K562 (cell line): ENCODE measurements around the gene AFG1L. TPM values are rescaled to one million over a fixed set of nuclear protein-coding genes. Genes with fewer than 3 reads are reported as not detected.

Source experiments
- CCNT2 ChIP-seq: IDR thresholded peaks from 2 replicates; pipeline ENCODE4 v1.6.1; 2011; ENCODE audit warnings: borderline replicate concordance, low read depth, mild to moderate bottlenecking, moderate library complexity, mixed read lengths, low read length; ENCODE audit not compliant: insufficient read length; ENCODE audit errors: extremely low read depth
- DEAF1 ChIP-seq: fragments of 450-650 bp; formaldehyde crosslinking; IDR thresholded peaks from 2 replicates; pipeline ENCODE4 v1.4.0; 2020; ENCODE audit warnings: mild to moderate bottlenecking, moderate library complexity
- E2F1 ChIP-seq: sonication (generic); formaldehyde crosslinking; IDR thresholded peaks from 2 replicates; pipeline ENCODE4 v1.8.1; 2023; ENCODE audit warnings: mild to moderate bottlenecking, missing genetic modification reagents, moderate library complexity
- FOXO4 ChIP-seq: fragments of 450-650 bp; formaldehyde crosslinking; IDR thresholded peaks from 2 replicates; pipeline ENCODE4 v1.4.0; 2020; ENCODE audit warnings: mild to moderate bottlenecking, moderate library complexity
- SMARCB1 ChIP-seq: IDR thresholded peaks from 2 replicates; pipeline ENCODE4 v1.6.1; 2011; ENCODE audit warnings: improper control_type of control experiment, low read depth; ENCODE audit not compliant: insufficient read length
- SP1 ChIP-seq: sonication (generic); formaldehyde crosslinking; IDR thresholded peaks from 2 replicates; pipeline ENCODE4 v1.8.1; 2022; ENCODE audit warnings: mild to moderate bottlenecking, missing genetic modification reagents
- STAT5B ChIP-seq: fragments of 250-450 bp; sonication (Bioruptor Pico); IDR thresholded peaks from 2 replicates; pipeline ENCODE4 v1.8.0; 2021; ENCODE audit warnings: mild to moderate bottlenecking, inconsistent platforms
- YY1 ChIP-seq, 3 experiments: IDR thresholded peaks; 2 replicates each; pipeline ENCODE4 v1.6.1; 2011; ENCODE audit warnings: low read length in 2 of 3, mild to moderate bottlenecking in 2 of 3, moderate library complexity in 2 of 3, borderline replicate concordance in 1 of 3, control low read depth in 1 of 3, low read depth in 1 of 3; ENCODE audit not compliant: insufficient read depth in 3 of 3, insufficient replicate concordance in 2 of 3, control insufficient read depth in 1 of 3, insufficient read length in 1 of 3; ENCODE audit errors: extremely low read depth in 1 of 3
- ZNF274 ChIP-seq: IDR thresholded peaks from 2 replicates; pipeline ENCODE4 v1.6.1; 2011; ENCODE audit warnings: low read depth, mild to moderate bottlenecking, low read length, moderate library complexity, borderline replicate concordance
- ZNF407 ChIP-seq: fragments of 450-650 bp; IDR thresholded peaks from 2 replicates; pipeline ENCODE4 v1.6.1; 2016; ENCODE audit warnings: low read depth
- ZNF79 ChIP-seq: fragments of 250-450 bp; sonication (Bioruptor Pico); IDR thresholded peaks from 2 replicates; pipeline ENCODE4 v1.4.0; 2020; ENCODE audit warnings: low read depth, mild to moderate bottlenecking, moderate library complexity
- polyA plus RNA-seq, 8 experiments: library from polyadenylated mRNA; depleted of rRNA in 4 of 8; stranded (reverse) in 5 of 8; unstranded in 3 of 8; fragments of >200 nt; fragmentation: Nextera tagmentation in 2 of 8; fragmentation: Illumina TruSeq in 1 of 8; extraction: Ambion mirVana in 2 of 8; extraction: Trizol in 1 of 8; gene quantifications; 2 replicates each; pipeline versions ENCODE4 v1.2.1 to v1.2.3, GENCODE V29; 2011 to 2014; ENCODE audit warnings: inconsistent platforms in 1 of 8, missing spikeins in 1 of 8
- total RNA-seq, 7 experiments: library from RNA; depleted of rRNA in 6 of 7; stranded (reverse); fragments of >200 nt in 6 of 7; fragmentation: Illumina TruSeq in 2 of 7; extraction: Trizol in 2 of 7; gene quantifications; 2 replicates each; pipeline versions ENCODE4 v1.2.1 to v1.2.3, GENCODE V29; 2011 to 2021; ENCODE audit warnings: low replicate concordance in 1 of 7

AFG1L gene
- total and polyA plus RNA-seq, 9 of the 15 experiments (the other 6 are each of a cell fraction or from before 2014, with no cell fraction given) = 2.2 to 15.5 (median 5.8) TPM

- TF ChIP-seq ZNF407 (no peak), STAT5B (no peak), SP1 (CRISPR knock-in tag) (no peak), YY1 (IDR thresholded peaks at IDR 0.05; ENCODE audit: borderline replicate concordance in 1 of 3, control insufficient read depth in 1 of 3, extremely low read depth in 1 of 3, insufficient read depth in 3 of 3, insufficient read length in 1 of 3, insufficient replicate concordance in 2 of 3, low read depth in 1 of 3, low read length in 2 of 3) (no peak), E2F1 (CRISPR knock-in tag) (no peak), ZNF79 (CRISPR knock-in tag) (no peak), ZNF274 (no peak), DEAF1 (no peak), FOXO4 (no peak), SMARCB1 (no peak), CCNT2 (no peak)
Observed at GRCh38 chr6:108252055-108252454, 42.8 kb upstream of the AFG1L start (continued).
